Mucosa of stomach (tissue), 1 donor: ENCODE results near the gene IRF9.
A peak's percentile ranks its signal among the peaks of the same experiment; 100 is the strongest.

Experiments used
- H3K27me3 ChIP-seq: one replicate; pipeline ENCODE4 v1.7.0; 2013; ENCODE audit warnings: mild to moderate bottlenecking, low read length; ENCODE audit not compliant: control insufficient read depth, insufficient read depth
- H3K36me3 ChIP-seq: one replicate; pipeline ENCODE4 v1.7.0; 2013; ENCODE audit warnings: low read length; ENCODE audit not compliant: control insufficient read depth, insufficient read depth
- H3K4me1 ChIP-seq: one replicate; pipeline ENCODE4 v1.7.0; 2013; ENCODE audit warnings: mild to moderate bottlenecking, low read length; ENCODE audit not compliant: control insufficient read depth, insufficient read depth
- H3K4me3 ChIP-seq: one replicate; pipeline ENCODE4 v1.7.0; 2013; ENCODE audit warnings: low read length
- H3K9ac ChIP-seq: one replicate; pipeline ENCODE4 v1.7.0; 2013; ENCODE audit warnings: mild to moderate bottlenecking, low read length, moderate library complexity
- H3K9me3 ChIP-seq: one replicate; pipeline ENCODE4 v1.7.0; 2013; ENCODE audit warnings: mild to moderate bottlenecking, low read length, moderate library complexity; ENCODE audit not compliant: control insufficient read depth
- donor health status: Pancreatic carcinoma.

Gene IRF9

GRCh38 chr14:24145690-24146452 lies 15.2 kb upstream of the IRF9 start:
- H3K36me3 ChIP-seq, result peaks cover 10% of the 10 kb centered on the region
- H3K4me3 ChIP-seq, result peak overlapping the region; percentile 76
- no peaks in the 10 kb centered on the region for H3K9me3 ChIP-seq
- no peaks in the 10 kb centered on the region for H3K27me3 ChIP-seq
- H3K4me1 ChIP-seq, result peaks cover 24% of the 10 kb centered on the region
- peak overlapping the region; percentile 74 for H3K9ac ChIP-seq

DNA sequence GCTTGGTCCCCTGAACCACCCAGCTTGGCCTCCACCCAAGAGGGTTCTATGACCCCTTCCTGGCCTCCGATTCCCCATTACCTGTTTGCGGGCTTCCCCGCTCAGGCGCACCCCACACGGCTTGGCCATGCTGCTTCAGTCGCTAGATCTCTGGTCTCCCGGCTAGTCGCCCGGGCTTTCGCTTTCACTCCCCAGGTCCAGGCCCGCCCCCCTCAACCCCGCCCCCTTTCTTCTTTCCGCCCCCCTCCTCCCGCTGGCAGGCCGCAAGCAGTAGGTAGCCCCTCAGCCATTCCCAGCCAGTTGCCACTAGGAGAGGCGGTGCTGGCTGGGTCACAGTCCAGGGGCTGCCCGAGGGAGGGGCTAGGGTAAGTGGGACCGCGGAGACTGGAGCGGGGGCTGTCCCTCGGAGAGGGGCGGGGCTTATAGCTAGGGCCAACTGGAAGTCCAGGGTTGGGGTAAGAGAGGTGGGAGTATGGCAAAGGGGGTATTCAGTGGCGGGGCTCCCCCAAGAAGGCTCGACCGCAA lies 14.6 kb upstream of the IRF9 start, which contains the start of gene PSME2:
TSS of gene PSME2 (minus strand) at position 158 of the 525 bp plus-strand sequence. CDS start at position 129, 29 bp downstream.
- Histone ChIP-seq H3K4me3 (peak within 1 kb of the TSS; percentile 76), H3K9ac (peak within 1 kb of the TSS; percentile 74), H3K9me3 (no peaks in the 10 kb centered on the region), H3K27me3 (no peaks in the 10 kb centered on the region), H3K36me3 (peaks cover 15% of the 10 kb centered on the region), H3K4me1 (peaks cover 24% of the 10 kb centered on the region)

DNA sequence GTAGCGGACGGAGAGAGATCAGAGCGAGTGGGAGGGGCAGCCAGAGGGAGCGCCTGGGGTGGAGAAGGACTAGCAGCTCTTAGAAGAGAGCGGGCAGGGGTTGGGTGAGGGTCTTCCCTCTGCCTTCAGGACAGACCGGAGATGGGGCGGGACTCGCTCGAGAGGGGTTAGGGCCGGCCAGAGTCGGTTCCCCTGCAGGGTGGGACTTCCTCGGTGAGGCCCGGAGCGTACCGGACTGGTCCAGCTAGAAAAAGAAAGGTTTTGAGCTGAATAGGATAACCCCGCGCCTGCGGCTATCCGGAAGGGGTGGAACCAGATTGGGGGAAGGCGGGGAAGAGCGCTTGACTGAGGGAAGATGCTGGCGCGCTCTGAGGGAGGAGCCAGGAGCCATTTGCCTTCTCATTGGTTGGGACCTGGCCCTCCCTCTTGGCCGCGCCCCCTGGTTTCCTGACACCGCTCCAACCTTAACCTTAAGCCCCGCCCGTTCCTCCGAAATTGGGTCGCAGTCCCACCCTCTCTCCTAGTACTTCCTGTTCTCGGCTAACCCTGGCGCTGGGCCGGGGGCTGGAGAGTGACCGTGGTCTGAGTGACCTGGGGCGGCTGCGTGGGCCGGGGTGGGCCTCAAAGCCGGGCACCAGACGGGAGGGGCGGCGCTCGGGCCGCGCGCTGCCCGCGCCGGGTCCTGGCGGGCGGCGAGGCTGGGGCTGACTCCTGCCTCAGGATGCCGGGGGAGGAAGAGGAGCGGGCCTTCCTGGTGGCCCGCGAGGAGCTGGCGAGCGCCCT lies 13.9 kb upstream of the IRF9 start, which contains the start of gene RNF31:
TSS of gene RNF31 (plus strand) at position 521 of the 783 bp plus-strand sequence. CDS start at position 722, 201 bp downstream.
- H3K4me3 ChIP-seq, result peak within 1 kb of the TSS; percentile 76
- H3K9me3 ChIP-seq, result no peaks in the 10 kb centered on the region
- H3K9ac ChIP-seq, result peak within 1 kb of the TSS; percentile 74
- no peaks in the 10 kb centered on the region for H3K27me3 ChIP-seq
- H3K4me1 ChIP-seq, result peaks cover 19% of the 10 kb centered on the region
- peaks cover 20% of the 10 kb centered on the region for H3K36me3 ChIP-seq

- Histone ChIP-seq H3K36me3 (peaks cover 20% of the 10 kb centered on the region), H3K9ac (peak overlapping the region; percentile 74), H3K9me3 (no peaks in the 10 kb centered on the region), H3K4me1 (peaks cover 18% of the 10 kb centered on the region), H3K27me3 (no peaks in the 10 kb centered on the region), H3K4me3 (peak overlapping the region; percentile 72)
Observed at GRCh38 chr14:24147761-24148428, 13.2 kb upstream of the IRF9 start.

DNA sequence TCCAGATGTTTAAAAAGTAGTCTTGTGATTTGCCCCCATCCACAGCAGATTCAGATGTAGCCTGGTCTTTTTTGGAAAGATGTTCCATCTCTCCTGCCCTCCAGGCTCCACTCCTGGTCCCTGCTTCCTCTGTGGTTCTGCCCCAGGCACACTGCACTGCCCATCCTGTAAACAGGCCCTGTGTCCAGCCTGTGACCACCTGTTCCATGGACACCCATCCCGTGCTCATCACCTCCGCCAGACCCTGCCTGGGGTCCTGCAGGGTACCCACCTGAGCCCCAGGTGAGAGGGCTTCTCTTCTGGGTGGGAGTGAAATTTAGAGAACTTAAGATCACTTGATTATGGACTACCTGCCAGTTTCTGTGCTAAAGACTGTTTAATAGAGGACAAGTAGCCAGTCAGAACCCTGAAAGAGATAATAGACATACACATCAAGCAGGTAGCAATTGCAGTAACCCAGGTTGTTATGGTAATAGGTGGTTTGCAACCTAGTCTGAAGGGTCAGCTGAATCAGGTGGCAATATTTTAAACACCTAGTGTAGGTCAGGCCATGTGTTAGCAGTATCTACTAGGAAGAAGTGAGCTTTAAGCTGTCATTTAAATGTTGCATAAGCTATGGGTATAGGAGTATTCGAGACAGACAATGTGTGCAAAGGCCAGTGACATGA lies 11.6 kb upstream of the IRF9 start:
- H3K4me1 ChIP-seq, result peaks cover 18% of the 10 kb centered on the region
- peaks cover 11% of the 10 kb centered on the region for H3K36me3 ChIP-seq
- H3K9ac ChIP-seq, result no peak overlapping the region
- H3K27me3 ChIP-seq, result no peaks in the 10 kb centered on the region
- no peak overlapping the region for H3K4me3 ChIP-seq
- no peaks in the 10 kb centered on the region for H3K9me3 ChIP-seq

DNA sequence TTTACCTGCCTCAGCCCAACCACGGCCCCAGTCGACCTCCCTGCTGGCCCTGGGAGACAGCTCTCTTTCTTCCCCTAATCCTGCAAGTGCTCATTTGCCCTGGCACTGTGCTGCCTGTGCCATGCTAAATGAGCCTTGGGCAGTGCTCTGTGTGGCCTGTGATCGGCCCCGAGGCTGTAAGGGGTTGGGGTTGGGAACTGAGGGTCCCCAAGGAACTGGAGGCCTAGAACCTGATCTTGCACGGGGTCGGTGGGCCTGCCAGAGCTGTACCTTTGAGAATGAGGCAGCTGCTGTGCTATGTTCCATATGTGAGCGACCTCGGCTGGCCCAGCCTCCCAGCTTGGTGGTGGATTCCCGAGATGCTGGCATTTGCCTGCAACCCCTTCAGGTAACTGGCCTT lies 11.0 kb upstream of the IRF9 start:
- Histone ChIP-seq H3K27me3 (no peaks in the 10 kb centered on the region), H3K9me3 (no peaks in the 10 kb centered on the region), H3K9ac (no peak overlapping the region), H3K36me3 (peaks cover 14% of the 10 kb centered on the region), H3K4me1 (peaks cover 17% of the 10 kb centered on the region), H3K4me3 (no peak overlapping the region)

DNA sequence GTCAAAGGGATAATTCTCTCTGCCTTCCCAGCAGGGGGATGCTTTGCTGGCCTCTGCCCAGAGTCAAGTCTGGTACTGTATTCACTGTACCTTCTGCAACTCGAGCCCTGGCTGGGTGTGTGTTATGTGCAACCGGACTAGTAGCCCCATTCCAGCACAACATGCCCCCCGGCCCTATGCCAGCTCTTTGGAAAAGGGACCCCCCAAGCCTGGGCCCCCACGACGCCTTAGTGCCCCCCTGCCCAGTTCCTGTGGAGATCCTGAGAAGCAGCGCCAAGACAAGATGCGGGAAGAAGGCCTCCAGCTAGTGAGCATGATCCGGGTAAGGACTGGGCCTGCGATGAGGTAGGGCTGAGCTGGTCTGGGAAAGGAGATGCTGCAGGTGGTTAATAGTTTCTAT lies 10.5 kb upstream of the IRF9 start:
- Histone ChIP-seq H3K9me3 (no peaks in the 10 kb centered on the region), H3K4me1 (peaks cover 11% of the 10 kb centered on the region), H3K9ac (no peak overlapping the region), H3K27me3 (no peaks in the 10 kb centered on the region), H3K4me3 (no peak overlapping the region), H3K36me3 (peaks cover 18% of the 10 kb centered on the region)

DNA sequence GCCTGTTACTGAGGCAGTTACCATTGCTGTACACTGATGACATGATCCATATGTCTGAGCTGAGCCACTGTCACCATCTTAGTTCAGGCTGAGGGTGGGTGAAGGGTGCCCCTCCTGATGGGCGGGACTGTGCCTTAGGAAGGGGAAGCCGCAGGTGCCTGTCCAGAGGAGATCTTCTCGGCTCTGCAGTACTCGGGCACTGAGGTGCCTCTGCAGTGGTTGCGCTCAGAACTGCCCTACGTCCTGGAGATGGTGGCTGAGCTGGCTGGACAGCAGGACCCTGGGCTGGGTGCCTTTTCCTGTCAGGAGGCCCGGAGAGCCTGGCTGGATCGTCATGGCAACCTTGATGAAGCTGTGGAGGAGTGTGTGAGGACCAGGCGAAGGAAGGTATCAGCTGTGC lies 10.1 kb upstream of the IRF9 start:
- peaks cover 22% of the 10 kb centered on the region for H3K36me3 ChIP-seq
- peaks cover 7% of the 10 kb centered on the region for H3K4me1 ChIP-seq
- no peak overlapping the region for H3K9ac ChIP-seq

GRCh38 chr14:24151404-24152080 lies 9.5 kb upstream of the IRF9 start:
- Histone ChIP-seq H3K36me3 (peaks cover 22% of the 10 kb centered on the region), H3K4me1 (peaks cover 7% of the 10 kb centered on the region), H3K9me3 (no peaks in the 10 kb centered on the region), H3K4me3 (no peak overlapping the region), H3K9ac (no peak overlapping the region), H3K27me3 (no peaks in the 10 kb centered on the region)

More for the DNA sequence above, 10.1 kb upstream of the IRF9 start:
- no peak overlapping the region for H3K4me3 ChIP-seq
- H3K27me3 ChIP-seq, result no peaks in the 10 kb centered on the region
- H3K9me3 ChIP-seq, result no peaks in the 10 kb centered on the region

DNA sequence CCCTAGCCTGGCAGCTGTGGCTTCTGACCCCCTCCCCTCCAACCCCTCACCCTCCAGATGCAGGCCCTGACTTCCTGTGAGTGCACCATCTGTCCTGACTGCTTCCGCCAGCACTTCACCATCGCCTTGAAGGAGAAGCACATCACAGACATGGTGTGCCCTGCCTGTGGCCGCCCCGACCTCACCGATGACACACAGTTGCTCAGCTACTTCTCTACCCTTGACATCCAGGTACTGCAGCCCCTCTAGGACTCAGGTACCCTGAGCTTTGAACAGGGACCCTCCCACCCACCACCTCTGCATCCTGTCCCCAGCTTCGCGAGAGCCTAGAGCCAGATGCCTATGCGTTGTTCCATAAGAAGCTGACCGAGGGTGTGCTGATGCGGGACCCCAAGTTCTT lies 6.0 kb upstream of the IRF9 start:
- H3K4me3 ChIP-seq, result no peak overlapping the region
- no peak overlapping the region for H3K9ac ChIP-seq
- no peaks in the 10 kb centered on the region for H3K4me1 ChIP-seq
- H3K9me3 ChIP-seq, result no peaks in the 10 kb centered on the region
- H3K36me3 ChIP-seq, result peaks cover 41% of the 10 kb centered on the region
- no peaks in the 10 kb centered on the region for H3K27me3 ChIP-seq

GRCh38 chr14:24156840-24157239 lies 4.2 kb upstream of the IRF9 start:
- Histone ChIP-seq H3K9ac (no peak overlapping the region), H3K4me1 (peaks cover 10% of the 10 kb centered on the region), H3K27me3 (no peaks in the 10 kb centered on the region), H3K36me3 (peaks cover 38% of the 10 kb centered on the region), H3K9me3 (no peaks in the 10 kb centered on the region), H3K4me3 (no peak overlapping the region)
